ENCODE data around the gene NOL11. TPM values are rescaled to one million over a fixed set of nuclear protein-coding genes. Genes with fewer than 3 reads are reported as not detected.

NOL11 gene
- total RNA-seq (2014; rRNA removed; shearing (Covaris generic)) = 71.9 and 93.7 TPM in 2 replicates

DNA sequence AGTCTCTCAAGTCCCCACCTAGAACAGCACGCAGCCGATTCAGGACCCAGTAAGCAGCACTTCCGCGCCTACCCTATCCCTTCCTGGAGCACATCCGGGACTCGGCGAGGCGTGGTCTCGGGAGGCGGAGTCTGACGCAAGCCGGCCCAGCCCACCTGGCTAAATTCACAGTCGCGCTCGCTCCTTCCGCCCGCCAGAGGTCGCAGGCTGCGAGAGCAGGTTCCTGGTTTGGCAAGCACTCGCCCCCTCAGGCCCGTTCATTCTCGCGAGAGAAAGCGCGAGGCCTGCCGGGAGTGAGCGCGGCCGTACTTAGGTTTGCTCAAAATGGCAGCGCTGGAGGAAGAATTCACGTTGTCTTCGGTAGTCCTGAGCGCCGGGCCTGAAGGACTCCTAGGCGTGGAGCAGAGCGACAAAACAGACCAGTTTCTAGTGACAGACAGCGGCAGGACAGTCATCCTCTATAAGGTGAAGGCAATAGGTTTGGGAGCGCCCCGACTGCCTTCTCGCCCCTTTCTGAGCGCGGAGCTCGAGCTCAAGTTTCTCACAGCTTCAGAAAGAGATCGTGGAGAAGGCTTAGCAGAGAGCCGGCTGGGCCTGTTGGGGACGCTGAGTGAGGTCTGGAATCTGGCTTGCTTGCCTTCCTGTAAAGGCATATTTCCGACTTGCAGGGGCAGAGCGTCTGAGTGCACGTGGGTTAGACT, at the start of gene NOL11:
TSS of gene NOL11 (plus strand) at position 313 of the 701 bp plus-strand sequence. CDS start at position 325, 12 bp downstream.
- no peaks in the 10 kb centered on the region for H3K27me3 ChIP-seq (replicated peaks)
- peaks cover 9% of the 10 kb centered on the region for H3K4me1 ChIP-seq (replicated peaks)
- peaks cover 41% of the 10 kb centered on the region for H3K36me3 ChIP-seq
- 0 out of 2 replicates have a peak, but pooled peaks cover 2% of the 10 kb centered on the region for H3K9me3 ChIP-seq (replicated peaks)
- H3K4me3 ChIP-seq = peak within 1 kb of the TSS; percentile 70
- peak within 1 kb of the TSS; percentile 69 for H3K27ac ChIP-seq
- DNase-seq (ENCODE audit: low read depth in 1 of 2, low spot score in 2 of 2) = peak; percentile 99

DNA sequence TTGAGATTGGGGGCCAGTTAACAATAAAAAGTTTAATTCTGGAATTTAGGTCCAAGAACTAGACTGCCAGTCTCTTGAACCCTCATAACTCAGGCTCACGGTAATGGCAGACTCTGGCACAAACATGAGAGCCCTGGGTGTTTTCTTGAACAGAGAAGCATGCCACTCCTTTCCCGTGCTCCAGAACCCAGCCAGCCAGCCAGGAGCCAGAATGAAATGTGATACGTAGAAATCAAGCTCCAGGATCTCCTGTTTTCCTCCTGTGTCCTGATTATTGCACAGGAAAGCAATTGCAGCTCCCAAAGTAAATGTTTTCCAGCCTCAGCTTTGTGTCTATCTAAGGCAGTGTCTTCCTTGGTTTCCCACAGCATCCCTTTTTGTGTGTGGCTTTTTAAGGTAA, 46.2 kb upstream of the NOL11 start:
- Histone ChIP-seq H3K9me3 (replicated peaks) (no peaks in the 10 kb centered on the region), H3K4me1 (replicated peaks) (no peaks in the 10 kb centered on the region), H3K27me3 (replicated peaks) (no peaks in the 10 kb centered on the region), H3K4me3 (no peak overlapping the region), H3K36me3 (no peaks in the 10 kb centered on the region), H3K27ac (no peak overlapping the region)
- DNase-seq (ENCODE audit: low read depth in 1 of 2, low spot score in 2 of 2) = no peak

DNA sequence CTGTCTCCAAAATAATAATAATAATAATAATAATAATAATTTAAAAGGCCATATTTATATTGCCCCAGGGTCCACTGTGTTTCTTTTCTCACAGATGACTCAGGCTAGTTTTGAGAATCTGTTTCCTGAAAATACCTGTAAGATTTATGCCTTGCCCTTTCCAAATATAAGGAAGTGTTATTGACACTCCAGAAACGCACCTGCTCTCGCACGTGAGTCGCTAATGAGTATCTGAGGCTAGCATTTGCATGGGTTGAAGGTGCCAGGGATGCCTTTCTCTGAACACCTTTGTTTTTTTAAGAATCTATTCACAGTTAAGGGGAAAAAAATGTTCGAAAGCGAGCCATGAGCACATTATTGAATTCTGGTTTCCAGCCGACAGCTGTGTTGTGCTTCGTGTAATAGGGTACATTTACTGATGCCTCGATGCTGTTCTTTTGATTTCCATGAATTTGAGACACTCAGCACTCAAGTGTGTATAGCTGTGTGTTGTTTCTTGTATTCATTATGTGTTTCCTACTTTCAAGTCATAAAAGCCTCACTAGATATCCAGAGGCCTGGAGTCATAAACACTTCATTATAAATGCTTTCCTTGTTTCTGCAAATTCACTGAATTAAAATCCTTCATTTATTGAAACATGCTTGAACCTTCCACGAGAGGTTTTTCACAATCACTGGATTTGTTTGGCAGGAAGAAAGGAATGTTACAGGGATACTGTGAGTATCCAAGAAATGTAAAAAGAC, 45.0 kb upstream of the NOL11 start:
- Histone ChIP-seq H3K27me3 (replicated peaks) (no peaks in the 10 kb centered on the region), H3K4me3 (no peak overlapping the region), H3K27ac (no peak overlapping the region), H3K36me3 (no peaks in the 10 kb centered on the region), H3K9me3 (replicated peaks) (no peaks in the 10 kb centered on the region), H3K4me1 (replicated peaks) (no peaks in the 10 kb centered on the region)
- DNase-seq (ENCODE audit: low read depth in 1 of 2, low spot score in 2 of 2) = no peak

DNA sequence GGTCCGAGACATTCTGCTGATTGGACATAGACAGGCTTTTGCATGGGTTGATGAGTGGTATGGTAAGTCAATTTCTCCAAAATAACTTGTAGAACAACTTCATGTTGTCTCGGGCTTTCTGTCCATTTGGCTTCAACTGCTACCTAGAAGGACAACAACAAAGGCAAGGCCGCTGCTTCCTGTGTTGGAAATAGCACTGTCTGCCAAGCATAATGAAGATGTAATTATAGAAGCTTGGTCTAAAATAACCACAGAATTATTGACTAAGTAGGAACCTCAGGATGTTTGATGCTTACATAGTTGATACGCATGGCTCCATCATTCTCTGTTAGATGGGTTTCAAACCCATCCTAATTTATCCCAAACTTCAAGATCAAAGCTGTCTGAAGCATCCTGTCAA, 42.3 kb upstream of the NOL11 start:
- Histone ChIP-seq H3K4me3 (no peak overlapping the region), H3K4me1 (replicated peaks) (no peaks in the 10 kb centered on the region), H3K9me3 (replicated peaks) (no peaks in the 10 kb centered on the region), H3K27ac (no peak overlapping the region), H3K27me3 (replicated peaks) (no peaks in the 10 kb centered on the region), H3K36me3 (no peaks in the 10 kb centered on the region)
- no peak for DNase-seq (ENCODE audit: low read depth in 1 of 2, low spot score in 2 of 2)

DNA sequence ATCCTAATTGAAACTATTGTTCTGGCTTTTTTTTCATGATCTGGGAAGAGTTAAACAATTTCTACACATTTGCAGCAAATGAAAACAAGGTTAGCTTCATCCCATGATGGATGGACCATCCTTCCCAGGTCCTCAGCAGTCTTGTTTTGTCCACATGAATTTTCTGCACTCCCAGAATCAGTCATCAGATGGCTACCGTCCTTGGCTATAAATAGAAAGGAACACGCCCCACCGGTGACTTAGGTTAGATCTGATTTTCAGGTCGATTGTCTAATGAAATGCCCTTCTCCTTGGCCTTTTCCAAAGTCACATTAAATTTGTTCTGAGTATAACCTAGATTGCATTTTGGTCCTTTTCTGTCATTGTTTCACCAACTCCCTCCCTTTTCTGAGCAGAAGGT, 41.4 kb upstream of the NOL11 start:
- Histone ChIP-seq H3K27ac (no peak overlapping the region), H3K4me1 (replicated peaks) (no peaks in the 10 kb centered on the region), H3K27me3 (replicated peaks) (no peaks in the 10 kb centered on the region), H3K36me3 (no peaks in the 10 kb centered on the region), H3K4me3 (no peak overlapping the region), H3K9me3 (replicated peaks) (no peaks in the 10 kb centered on the region)
- DNase-seq (ENCODE audit: low read depth in 1 of 2, low spot score in 2 of 2) = no peak

DNA sequence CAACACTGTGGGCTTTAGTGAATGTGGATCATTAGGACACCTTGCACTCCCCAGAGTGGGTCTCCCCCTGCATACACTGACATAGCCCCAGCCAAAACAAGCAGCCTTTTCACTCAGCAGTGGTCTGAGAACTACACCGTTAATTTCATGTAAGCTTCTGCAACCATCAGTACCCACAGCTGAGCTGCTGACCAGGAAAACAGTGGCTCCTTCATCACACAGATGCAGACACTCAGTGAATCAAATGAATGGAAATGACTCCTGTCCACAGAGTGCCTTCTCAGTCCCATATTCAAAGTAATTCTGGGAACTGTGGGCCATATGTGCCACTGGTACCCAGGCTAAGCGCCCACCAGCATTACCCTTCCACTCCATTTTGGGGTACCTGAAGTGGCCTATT, 39.3 kb upstream of the NOL11 start:
- Histone ChIP-seq H3K27me3 (replicated peaks) (no peaks in the 10 kb centered on the region), H3K9me3 (replicated peaks) (no peaks in the 10 kb centered on the region), H3K4me1 (replicated peaks) (no peaks in the 10 kb centered on the region), H3K27ac (no peak overlapping the region), H3K36me3 (no peaks in the 10 kb centered on the region), H3K4me3 (no peak overlapping the region)
- no peak for DNase-seq (ENCODE audit: low read depth in 1 of 2, low spot score in 2 of 2)

DNA sequence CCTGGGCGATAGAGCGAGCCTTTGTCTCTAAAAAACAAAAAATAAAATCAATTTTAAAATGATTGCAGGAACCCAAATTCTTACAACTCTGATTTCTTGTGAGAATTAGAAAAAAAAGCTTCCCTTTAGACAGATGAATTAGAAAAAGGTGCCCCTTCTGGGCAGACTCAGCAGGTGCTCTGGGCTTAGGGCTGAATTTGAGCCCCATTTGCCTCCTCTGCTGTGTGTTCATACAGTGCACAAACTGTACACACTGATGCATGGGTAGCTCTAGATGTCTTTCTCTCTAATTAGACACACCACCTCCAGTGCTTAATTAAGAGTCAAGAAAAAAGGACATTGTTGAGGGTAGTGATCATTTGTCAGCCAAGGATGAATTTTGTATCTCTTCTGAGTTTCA, 38.5 kb upstream of the NOL11 start:
- no peak overlapping the region for H3K27ac ChIP-seq
- H3K36me3 ChIP-seq = no peaks in the 10 kb centered on the region
- no peak overlapping the region for H3K4me3 ChIP-seq
- no peak for DNase-seq (ENCODE audit: low read depth in 1 of 2, low spot score in 2 of 2)
- H3K27me3 ChIP-seq (replicated peaks) = no peaks in the 10 kb centered on the region
- no peaks in the 10 kb centered on the region for H3K4me1 ChIP-seq (replicated peaks)
- no peaks in the 10 kb centered on the region for H3K9me3 ChIP-seq (replicated peaks)

DNA sequence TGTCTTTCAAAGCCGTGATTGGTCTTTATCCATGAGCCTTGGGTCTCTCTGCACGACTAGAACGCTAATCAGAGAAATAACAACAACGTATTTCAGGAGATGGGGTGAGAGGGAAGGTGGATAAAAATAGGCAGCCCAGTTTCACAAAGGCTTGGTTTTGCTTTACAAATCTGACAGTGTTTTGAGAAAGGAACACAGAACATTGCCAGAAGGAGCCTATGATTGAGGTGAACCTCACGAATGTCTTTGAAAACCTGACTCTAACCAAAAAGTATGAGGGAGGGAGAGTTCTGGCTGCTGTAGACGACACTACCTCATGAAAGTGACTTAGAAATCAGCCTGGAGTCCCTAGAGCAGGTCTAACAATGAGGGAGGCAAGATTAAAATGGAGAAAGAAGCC, 38.0 kb upstream of the NOL11 start:
- Histone ChIP-seq H3K27me3 (replicated peaks) (no peaks in the 10 kb centered on the region), H3K4me1 (replicated peaks) (no peaks in the 10 kb centered on the region), H3K9me3 (replicated peaks) (no peaks in the 10 kb centered on the region), H3K4me3 (no peak overlapping the region), H3K36me3 (no peaks in the 10 kb centered on the region), H3K27ac (no peak overlapping the region)
- no peak for DNase-seq (ENCODE audit: low read depth in 1 of 2, low spot score in 2 of 2)

DNA sequence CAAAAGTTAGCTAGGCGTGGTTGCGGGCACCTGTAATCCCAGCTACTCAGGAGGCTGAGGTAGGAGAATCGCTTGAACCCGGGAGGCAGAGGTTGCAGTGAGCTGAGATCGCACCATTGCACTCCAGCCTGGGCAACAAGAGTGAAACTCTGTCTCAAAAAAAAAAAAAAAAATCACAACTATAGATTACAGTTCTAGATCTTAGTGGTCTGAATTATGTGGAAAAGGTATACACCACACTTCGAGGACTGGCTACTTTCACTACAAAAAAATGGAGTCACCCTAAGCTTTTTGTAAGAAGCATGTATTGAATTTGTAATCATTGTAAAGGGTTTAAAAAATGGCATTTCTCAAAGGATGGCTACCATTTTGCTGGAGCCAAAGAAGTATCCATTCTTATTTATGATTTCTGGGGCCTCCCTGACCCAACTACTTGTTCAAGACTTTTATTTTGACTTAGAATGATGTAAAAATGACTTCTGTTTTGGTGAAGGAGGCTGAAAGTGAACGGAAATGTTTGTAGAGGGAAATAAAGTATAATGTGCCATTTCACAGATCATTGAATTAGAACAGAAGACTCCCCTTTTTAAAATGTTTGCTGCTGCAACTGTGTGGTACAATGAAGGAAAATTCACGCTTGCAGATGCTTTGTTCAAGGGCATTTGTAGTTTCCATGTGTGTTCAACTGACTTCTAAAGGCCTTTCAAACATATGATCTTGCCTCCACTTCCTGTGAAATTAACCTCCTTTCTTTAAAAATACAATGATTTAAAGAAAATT, 37.1 kb upstream of the NOL11 start:
- no peak for DNase-seq (ENCODE audit: low read depth in 1 of 2, low spot score in 2 of 2)
- Histone ChIP-seq H3K36me3 (no peaks in the 10 kb centered on the region), H3K27me3 (replicated peaks) (no peaks in the 10 kb centered on the region), H3K9me3 (replicated peaks) (no peaks in the 10 kb centered on the region), H3K27ac (no peak overlapping the region), H3K4me1 (replicated peaks) (no peaks in the 10 kb centered on the region), H3K4me3 (no peak overlapping the region)

DNA sequence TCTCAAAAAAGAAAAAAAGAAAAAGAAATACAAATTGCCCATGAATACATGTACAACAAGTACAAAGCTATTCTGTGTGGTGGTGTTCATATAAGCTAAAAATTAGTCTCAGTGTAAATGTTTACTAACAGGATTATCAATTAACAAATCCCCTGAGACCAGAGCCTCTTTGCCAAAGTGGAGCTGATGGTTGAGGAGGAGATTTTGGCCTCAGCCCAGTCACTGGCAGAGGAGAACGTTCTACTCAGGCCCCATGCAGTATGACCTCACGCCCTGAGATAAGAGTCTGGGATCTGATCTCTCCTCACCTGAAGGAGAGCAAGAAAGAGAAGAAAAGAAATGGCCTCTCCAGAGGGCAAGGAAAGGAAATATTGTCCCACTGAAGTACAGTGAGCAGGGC, 35.5 kb upstream of the NOL11 start:
- Histone ChIP-seq H3K9me3 (replicated peaks) (no peaks in the 10 kb centered on the region), H3K27me3 (replicated peaks) (no peaks in the 10 kb centered on the region), H3K27ac (no peak overlapping the region), H3K36me3 (no peaks in the 10 kb centered on the region), H3K4me3 (no peak overlapping the region), H3K4me1 (replicated peaks) (no peaks in the 10 kb centered on the region)
- no peak for DNase-seq (ENCODE audit: low read depth in 1 of 2, low spot score in 2 of 2)

DNA sequence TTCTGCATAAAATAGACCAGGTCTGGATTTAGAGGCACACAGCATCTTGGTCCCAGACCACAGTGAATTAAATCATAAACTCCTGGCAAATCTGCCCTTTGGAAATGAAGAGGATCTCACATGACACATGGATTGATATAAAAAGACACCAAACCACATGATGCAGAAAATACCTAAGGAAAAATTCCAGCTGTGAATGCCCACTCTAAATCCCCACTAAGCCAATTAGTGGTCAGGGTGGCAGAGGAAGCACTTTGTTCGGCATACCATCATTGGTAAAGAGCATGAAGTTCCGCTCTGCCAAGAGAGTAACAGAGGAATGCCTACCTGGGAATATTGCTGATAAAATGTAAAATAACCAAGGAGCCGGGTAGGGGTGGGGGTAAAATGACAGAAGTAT, 32.4 kb upstream of the NOL11 start:
- no peaks in the 10 kb centered on the region for H3K4me1 ChIP-seq (replicated peaks)
- H3K27me3 ChIP-seq (replicated peaks) = no peaks in the 10 kb centered on the region
- no peak overlapping the region for H3K27ac ChIP-seq
- no peak overlapping the region for H3K4me3 ChIP-seq
- no peak for DNase-seq (ENCODE audit: low read depth in 1 of 2, low spot score in 2 of 2)
- no peaks in the 10 kb centered on the region for H3K36me3 ChIP-seq
- H3K9me3 ChIP-seq (replicated peaks) = no peaks in the 10 kb centered on the region

DNA sequence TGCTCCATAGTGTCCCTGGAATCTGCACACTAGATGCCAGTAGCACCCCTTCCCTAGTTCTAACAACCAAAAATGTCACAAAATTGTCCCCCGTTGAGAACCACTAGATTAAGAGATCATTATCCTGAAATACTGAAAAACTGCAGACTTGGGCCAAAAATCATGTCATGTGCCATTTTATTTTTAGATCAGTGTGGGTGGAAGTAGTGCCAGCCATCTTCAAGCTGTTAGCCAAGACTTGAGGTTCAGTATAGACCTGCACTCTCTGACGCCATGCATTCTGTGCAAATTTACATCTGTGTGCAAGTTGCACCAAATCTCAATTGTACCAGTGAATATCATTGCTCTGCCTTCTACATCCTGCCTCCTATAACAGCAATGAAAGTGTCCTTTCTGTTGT, 31.5 kb upstream of the NOL11 start:
- Histone ChIP-seq H3K4me3 (no peak overlapping the region), H3K4me1 (replicated peaks) (no peaks in the 10 kb centered on the region), H3K36me3 (no peaks in the 10 kb centered on the region), H3K27ac (no peak overlapping the region), H3K9me3 (replicated peaks) (no peaks in the 10 kb centered on the region), H3K27me3 (replicated peaks) (no peaks in the 10 kb centered on the region)
- no peak for DNase-seq (ENCODE audit: low read depth in 1 of 2, low spot score in 2 of 2)

DNA sequence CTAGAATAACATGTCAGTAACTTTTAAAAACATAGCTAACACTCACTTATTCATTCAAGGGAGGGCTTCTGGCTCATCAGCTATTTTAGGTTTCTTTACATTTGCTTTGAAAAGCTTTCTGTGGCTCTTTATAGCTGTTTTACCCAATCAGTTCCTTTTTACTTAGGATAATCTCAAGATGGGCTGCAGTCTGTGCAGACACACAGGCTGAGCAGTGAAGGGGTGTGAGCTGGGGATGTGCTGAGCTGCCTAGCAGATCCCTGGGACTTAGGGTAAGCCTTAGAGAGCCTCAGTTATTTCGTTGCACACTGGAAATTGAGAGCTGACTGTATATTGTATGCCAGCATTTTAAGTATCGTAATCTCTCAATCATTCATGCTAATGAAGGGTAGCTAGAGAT, 30.2 kb upstream of the NOL11 start:
- no peaks in the 10 kb centered on the region for H3K36me3 ChIP-seq
- no peak for DNase-seq (ENCODE audit: low read depth in 1 of 2, low spot score in 2 of 2)
- no peak overlapping the region for H3K27ac ChIP-seq
- H3K27me3 ChIP-seq (replicated peaks) = no peaks in the 10 kb centered on the region
- H3K4me3 ChIP-seq = no peak overlapping the region
- no peaks in the 10 kb centered on the region for H3K4me1 ChIP-seq (replicated peaks)
- H3K9me3 ChIP-seq (replicated peaks) = no peaks in the 10 kb centered on the region
